ENCODE measurements around the gene ZNF530.
A peak's percentile ranks its signal among the peaks of the same experiment; 100 is the strongest.

ZNF530 gene

DNA sequence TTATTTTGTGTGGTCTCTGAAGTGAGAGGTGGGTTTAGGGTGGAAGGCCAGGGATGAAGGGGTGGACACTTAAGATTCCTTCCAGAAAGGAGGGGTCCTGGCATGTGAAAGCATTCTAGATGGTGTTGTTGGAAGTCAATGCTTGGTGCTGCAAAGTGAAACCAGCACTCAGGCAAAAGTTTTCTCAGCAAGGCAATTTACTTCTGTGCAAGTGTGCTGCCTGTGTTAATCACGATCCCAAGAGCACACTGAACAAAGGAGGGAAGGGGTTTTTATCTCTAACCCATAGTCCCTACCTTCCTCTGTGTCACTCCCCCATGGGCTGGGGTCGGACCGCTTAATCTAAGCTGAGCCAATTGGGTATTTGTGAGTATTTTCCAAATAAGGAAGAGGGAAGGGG lies 15.7 kb downstream of the ZNF530 start:
- DNase-seq, result no peak

DNA sequence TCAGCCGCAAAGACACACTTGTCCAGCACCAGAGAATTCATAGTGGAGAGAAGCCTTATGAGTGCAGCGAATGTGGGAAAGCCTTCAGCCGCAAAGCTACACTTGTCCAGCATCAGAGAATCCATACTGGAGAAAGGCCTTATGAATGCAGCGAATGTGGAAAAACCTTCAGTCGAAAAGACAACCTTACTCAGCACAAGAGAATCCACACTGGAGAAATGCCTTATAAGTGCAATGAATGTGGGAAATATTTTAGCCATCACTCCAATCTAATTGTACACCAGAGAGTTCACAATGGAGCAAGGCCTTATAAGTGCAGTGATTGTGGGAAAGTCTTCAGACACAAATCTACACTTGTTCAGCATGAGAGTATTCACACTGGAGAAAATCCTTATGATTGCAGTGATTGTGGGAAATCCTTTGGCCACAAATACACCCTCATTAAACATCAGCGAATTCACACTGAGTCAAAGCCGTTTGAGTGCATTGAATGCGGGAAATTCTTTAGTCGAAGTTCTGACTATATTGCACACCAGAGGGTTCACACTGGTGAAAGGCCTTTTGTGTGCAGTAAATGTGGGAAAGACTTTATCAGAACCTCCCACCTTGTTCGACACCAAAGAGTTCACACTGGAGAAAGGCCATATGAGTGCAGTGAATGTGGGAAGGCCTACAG lies 21.1 kb downstream of the ZNF530 start:
- no peak for DNase-seq

DNA sequence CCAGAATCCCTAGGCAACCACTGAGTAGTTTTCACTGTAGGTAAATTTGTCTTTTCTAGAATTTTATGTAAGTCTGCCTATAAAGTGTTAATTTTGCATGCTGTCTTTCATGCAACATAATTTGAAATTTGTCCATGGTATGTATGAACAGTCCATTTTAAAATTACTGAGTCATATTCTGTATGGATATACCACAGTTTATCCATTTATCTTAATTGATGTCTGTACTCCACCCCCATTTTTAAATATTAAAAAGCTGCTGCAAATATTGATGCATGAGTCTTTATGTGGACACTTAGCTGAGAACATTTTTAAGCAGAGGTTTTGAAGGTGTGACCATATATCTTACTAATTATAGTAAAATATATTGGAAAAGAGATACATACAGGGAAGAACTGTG lies 23.4 kb downstream of the ZNF530 start:
- no peak for DNase-seq

DNA sequence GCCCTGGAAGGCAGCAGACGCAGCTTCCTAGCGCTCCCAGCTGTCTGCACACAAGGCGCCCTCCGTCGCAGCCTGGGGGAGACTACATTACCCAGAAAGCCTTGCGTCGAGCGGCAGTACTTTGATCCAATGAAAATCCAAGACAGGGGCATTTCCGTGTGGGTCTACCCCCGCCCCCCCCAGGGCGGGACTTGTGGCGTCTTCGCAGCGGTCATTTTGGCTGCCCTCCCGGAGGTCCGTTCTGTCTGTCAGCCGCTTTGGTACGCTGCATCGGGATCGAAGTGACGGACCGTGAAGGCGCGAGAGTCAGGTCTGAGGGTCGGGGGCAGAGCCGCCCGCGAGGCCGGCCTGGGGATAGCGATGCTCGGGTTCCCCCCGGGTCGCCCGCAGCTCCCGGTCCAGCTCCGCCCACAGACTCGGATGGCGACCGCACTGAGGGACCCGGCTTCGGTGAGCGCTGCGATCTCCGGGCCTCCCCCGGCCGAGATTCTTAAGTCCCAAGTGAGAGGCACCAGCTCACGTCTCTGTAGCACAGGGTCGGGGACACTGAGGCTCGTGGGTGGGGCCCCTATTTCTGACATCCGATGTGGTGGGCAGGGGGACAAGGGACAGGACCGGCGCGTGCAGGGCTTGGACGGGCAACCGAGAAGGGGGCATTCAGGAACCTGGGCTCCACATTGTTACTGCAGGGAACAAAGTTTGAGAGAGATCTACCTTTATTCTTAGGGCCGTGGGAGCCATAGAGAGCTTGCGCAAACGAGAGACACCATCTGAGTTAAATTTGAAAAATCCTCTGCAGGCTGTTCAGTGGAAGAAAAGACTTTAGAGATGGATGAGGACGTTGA lies 33.5 kb downstream of the ZNF530 start, which contains the start of gene ZNF211:
Gene ZNF211 (plus strand): TSS at position 182 of the 845 bp plus-strand sequence. CDS start 179 bp downstream, at position 361.
- peak; percentile 81 to 86 for DNase-seq

DNA sequence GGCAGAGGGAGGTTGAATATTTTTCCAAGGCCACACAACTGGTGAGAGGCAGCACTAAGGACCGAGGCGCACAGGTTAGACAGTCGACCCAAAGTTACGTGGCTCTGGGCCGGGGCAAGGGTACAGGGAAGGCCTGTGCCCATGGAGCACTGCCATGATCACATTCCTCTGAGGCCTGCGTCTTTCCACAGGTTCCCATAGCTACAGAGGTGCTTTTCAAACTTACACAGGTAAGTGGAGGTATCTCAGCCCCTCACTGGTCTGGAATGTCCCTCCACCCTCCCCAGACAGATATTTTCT lies 34.1 kb downstream of the ZNF530 start:
- no peak for DNase-seq

DNA sequence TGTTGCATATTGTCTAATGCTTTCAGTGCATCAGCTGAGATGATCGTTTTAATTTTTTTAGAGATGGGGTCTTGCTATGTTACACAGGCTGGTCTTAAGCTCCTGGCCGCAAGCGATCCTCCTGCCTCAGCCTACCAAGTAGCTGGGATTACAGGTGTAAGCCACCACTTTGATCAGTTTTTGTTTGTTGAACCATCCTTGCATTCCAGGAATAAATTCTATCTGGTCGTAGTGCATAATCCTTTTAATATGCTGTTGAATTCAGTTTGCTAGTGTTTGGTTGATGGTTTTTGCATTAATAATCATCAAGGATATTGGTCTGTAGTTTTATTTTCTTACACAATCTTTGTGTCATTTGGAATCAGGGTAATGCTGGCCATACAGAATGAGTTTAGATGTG lies 37.7 kb downstream of the ZNF530 start:
- no peak for DNase-seq

DNA sequence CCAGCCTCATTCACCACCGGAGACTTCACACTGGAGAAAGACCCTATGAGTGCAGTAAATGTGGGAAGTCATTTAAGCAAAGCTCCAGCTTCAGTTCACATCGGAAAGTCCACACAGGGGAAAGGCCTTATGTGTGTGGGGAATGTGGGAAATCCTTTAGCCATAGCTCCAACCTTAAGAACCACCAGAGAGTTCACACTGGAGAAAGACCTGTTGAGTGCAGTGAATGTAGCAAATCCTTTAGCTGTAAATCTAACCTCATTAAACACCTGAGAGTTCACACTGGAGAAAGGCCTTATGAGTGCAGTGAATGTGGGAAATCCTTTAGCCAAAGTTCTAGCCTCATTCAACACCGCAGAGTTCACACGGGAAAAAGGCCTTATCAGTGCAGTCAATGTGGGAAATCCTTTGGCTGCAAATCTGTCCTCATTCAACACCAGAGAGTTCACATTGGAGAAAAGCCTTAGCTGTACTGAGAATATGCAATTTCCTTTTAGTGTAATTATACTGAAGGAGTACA lies 42.1 kb downstream of the ZNF530 start:
- no peak for DNase-seq

DNA sequence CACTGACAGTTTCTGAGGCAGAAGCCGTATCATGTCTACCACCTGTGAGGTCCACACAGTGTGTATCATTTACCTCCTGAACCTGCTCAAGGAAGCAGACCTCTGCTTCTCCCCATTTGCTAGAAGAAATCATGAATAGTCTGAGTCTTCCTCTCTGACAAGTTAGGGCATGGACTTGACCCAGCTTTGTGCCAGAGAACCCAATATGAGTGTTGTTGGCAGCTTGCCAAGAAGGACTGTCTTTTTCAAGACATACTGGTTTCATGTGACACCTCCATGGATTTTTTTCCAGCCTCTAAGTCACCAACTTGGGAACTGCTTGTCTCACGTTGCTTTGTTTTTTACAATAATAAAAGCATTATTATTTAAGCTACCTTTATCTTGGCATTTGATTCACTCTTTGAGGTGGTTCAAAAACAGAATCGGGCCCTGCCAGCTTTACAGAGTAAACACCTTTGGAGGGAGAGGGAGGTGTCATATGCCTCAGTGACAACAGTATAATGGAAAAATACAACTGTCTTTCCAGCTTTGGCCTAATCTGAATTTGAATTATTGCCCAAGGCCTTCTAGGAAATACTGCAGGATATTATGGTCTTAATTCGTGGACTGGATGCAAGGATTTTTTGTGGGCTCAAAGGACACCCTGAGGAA lies 42.8 kb downstream of the ZNF530 start:
- DNase-seq, result no peak

DNA sequence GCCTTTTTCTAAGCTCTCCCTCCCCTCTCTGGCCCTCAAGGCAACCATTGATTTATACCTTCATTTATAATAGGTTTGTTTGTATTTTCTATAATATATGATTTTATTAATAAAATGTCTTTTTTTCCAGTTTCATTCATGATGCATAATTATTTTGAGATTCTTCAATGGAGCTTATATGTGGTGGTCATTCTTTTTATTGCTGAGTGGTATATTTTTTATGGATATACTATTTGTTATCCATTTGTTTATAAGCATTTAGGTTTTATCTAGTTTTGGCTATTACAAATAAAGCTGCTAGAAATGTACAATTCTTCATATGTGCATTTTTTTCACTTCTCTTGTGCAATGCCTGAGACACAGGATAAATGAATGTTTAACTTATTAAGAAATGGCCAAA lies 44.0 kb downstream of the ZNF530 start:
- DNase-seq, result no peak

DNA sequence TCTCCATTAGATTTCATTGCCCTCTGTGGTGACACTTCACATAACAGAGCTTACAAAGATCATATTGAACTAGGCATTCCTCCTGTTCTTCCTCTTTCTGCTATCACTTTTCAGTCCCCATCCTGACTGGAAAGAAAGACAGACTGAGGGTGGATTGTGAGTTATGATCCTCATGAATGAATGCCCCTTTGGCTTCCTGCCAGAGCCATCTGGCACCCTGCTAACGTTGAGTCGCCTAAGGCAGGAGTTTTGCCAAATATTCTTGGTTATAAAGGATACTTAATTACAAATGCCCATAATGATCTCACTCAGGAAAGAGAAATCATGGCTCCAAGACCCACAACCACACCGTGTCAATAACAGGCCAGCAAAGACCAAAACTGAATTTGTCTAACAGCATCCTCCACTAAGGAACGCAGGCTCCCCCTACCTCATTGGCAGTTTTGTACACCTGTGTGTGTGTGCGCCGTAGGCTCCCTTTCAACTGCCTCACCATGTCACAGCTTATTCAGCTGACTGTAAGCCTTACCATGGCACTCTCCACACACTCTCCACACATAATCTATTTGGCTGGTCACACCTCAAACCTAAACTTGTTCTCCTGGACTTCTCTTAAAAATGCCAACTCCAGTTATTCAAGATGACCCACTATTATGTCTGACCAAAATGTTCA lies 48.8 kb downstream of the ZNF530 start:
- no peak for DNase-seq

DNA sequence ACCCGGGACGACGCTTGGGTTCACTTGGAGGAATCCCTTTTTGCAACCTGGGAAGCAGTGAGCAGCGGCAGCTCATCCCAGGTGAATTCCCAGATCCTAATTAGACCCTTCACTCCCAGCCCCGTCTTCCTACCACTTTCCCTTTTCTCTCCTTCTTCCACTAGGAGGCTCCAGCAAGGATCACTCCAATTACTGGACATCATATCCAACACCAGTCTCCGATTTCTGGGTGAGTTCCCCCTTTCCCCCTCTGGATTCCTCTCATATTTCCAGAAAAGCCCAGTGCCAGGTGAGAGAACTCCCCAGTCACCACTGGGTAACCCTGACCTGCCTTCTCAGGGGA lies 51.9 kb downstream of the ZNF530 start:
- no peak for DNase-seq

DNA sequence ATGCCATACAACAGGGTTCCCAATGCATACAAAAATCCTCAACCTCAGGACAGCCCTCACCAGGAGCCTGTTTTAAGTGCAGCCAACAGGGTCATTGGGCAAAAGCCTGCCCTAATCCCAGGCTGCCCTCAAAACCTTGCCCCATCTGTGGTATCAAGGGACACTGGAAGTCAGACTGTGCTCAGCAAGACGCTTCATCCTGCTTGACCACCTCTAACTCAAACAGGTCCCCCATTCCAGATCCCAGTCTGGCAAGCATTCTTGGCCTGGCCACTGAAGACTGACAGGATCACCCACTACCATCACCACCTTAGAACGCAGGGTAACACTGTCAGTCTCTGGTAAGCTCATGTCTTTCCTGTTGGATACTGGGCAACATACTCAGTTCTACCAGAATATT lies 54.0 kb downstream of the ZNF530 start:
- no peak for DNase-seq

DNA sequence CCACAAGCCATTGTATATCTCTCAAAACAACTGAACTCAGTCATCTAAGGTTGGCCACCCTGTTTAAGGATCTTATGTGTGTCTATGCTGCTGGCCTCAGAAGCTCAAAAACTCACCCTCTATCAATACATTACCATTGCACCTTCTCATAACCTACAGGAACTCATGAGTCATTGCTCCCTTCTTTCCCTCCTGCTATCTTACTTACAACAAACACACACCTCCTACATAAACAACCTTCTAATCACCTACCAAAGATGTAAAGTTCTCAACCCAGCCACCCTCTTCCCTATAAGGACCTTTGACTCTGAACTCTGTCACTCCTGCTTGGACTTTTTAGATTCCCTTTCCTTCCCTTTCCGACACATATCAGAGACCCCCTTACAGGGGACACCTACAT lies 55.8 kb downstream of the ZNF530 start:
- DNase-seq, result no peak

DNA sequence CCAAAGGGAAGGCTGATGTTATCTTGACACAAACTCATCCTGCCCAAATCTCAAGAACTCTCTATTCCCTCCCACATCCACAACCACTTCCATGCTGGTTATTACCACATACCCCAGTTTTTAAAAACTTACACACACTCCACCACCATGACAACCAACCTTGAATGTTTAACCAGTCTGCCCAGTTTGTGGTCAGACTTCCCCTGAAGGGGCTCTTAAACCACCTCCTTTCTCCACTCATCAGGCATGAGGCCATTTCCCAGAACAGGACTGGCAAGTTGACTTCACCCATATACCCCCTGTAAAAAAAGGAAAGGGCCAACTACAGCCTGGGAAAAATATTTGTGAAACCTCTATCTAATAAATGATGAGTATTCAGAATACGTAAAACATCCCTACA lies 56.7 kb downstream of the ZNF530 start:
- DNase-seq, result no peak
